Heart left ventricle (tissue), 16 donors: ENCODE data around the gene PLA2G6. TPM values are rescaled to one million over a fixed set of nuclear protein-coding genes. Genes with fewer than 3 reads are reported as not detected.

Source experiments
- ATAC-seq, 4 donors: fragments of 200-7000 bp; cut with Tn5 transposase; one replicate each; pipeline ENCODE4 v1.9.1; 2020 to 2022; ENCODE audit warnings: moderate library complexity in 4 of 4, mild to moderate bottlenecking in 3 of 4, moderate number of reproducible peaks in 1 of 4
- DNase-seq, 5 donors: peaks; one replicate each; pipeline ENCODE4 v3.0.0-alpha.2; 2020
- H3K27ac ChIP-seq, 12 donors: fragments of 200-600 bp; sonication (generic) in 4 of 12; one replicate each; pipeline versions ENCODE4 v1.5.0 to v1.8.0; 2016 to 2022; ENCODE audit warnings: mild to moderate bottlenecking in 2 of 12
- H3K27me3 ChIP-seq, 9 donors: fragments of 200-600 bp; sonication (generic) in 2 of 9; one replicate each; pipeline versions ENCODE4 v1.5.1 to v1.8.0; 2016 to 2022; ENCODE audit warnings: mild to moderate bottlenecking in 3 of 9
- H3K36me3 ChIP-seq, 9 donors: fragments of 200-600 bp; sonication (generic) in 2 of 9; one replicate each; pipeline versions ENCODE4 v1.5.0 to v1.8.0; 2018 to 2022; ENCODE audit warnings: mild to moderate bottlenecking in 2 of 9
- H3K4me1 ChIP-seq, 12 donors: fragments of 200-600 bp; sonication (generic) in 4 of 12; one replicate each; pipeline versions ENCODE4 v1.5.0 to v1.8.0; 2016 to 2022; ENCODE audit warnings: mild to moderate bottlenecking in 3 of 12
- H3K4me3 ChIP-seq, 12 donors: fragments of 200-600 bp; sonication (generic) in 4 of 12; one replicate each; pipeline versions ENCODE4 v1.5.0 to v1.8.0; 2017 to 2022; ENCODE audit warnings: mild to moderate bottlenecking in 9 of 12, moderate library complexity in 4 of 12
- H3K9me3 ChIP-seq, 12 donors: fragments of 200-600 bp; sonication (generic) in 4 of 12; one replicate each; pipeline versions ENCODE4 v1.5.0 to v1.8.0; 2016 to 2022; ENCODE audit warnings: mild to moderate bottlenecking in 1 of 12
- CTCF ChIP-seq, 12 donors: fragments of 200-600 bp; sonication (generic) in 4 of 12; IDR thresholded peaks; one replicate each; pipeline versions ENCODE4 v1.5.0 to v1.8.0; 2018 to 2022; ENCODE audit warnings: antibody characterized with exemption in 12 of 12, mild to moderate bottlenecking in 5 of 12
- POLR2A ChIP-seq, 2 donors: fragments of 450-650 bp; IDR thresholded peaks; one replicate each; pipeline ENCODE4 v1.6.1; 2017; ENCODE audit warnings: antibody characterized with exemption in 2 of 2, mild to moderate bottlenecking in 2 of 2, moderate library complexity in 2 of 2
- WGBS, 4 donors: extraction: QIAGEN DNeasy Blood & Tissue Kit in 2 of 4; methylation state at CpG; one replicate each; pipeline versions ENCODE4 v1.1.5 to v1.1.7; 2013 to 2018; 5-methylcytosine and 5-hydroxymethylcytosine counted together
- intact Hi-C, 10 donors: fragments of 100-400 bp; cut with DNase I; formaldehyde crosslinking; loops; one replicate each; pipeline versions ENCODE4 v1.11.1 to v1.14.2; 2022
- polyA plus RNA-seq, 2 donors: library from polyadenylated mRNA; stranded (reverse); fragments of 200-250 nt; gene quantifications; one replicate each; pipeline ENCODE4 v1.2.3, GENCODE V29; 2013
- total RNA-seq, 9 donors: library from RNA; depleted of rRNA in 2 of 9; stranded (reverse); fragments of >200 nt in 2 of 9; fragmentation: NEBNext Ultra II Directional in 3 of 9; extraction: Animal tissue kit (Norgen Biotek cat#: 25700) in 3 of 9; gene quantifications; one replicate each; pipeline versions ENCODE4 v1.1.0 to v1.2.4, GENCODE V29; 2016 to 2023
- donor health status: ischemic (EF 13 %, LVEDD 7.1; RV severe dilation, severe dysfunction).
- donor health status: healthy with polysubstance abuse.
- donor health status: DM: no; HTN: yes; CAD: no.
- donor health status: DM: no; HTN: no; CAD: no.
- donor health status: ischemic (EF 25% LVEDD 6.9; RV normal size, moderate dysfunction).
- donor health status: ischemic (EF 25% LVEDD 5.7; RV mildly dilated, moderate dysfunction).
- donor health status: healthy.
- donor health status: DM: yes; HTN: yes; CAD: no.
- donor health status: ischemic (EF 35%, LVEDD 5.7; RV mildly dilated, moderate dysfunction).
- donor health status: nonischemic (EF 11% LVEDD 7.7; RV severe dilation, severe dysfunction).
- donor health status: DM: yes; HTN: yes; CAD: no.
- donor health status: PGD.
- donor health status: ischemic (EF 29% LVEDD 5.4; RV normal size, mild dysfunction).
- donor health status: nonischemic (EF 23%, LVEDD 6.1; RV moderate dilation, normal function).

The PLA2G6 gene
- total and polyA plus RNA-seq, 11 donors: 4.9 to 17.9 (median 11.0) TPM

DNA sequence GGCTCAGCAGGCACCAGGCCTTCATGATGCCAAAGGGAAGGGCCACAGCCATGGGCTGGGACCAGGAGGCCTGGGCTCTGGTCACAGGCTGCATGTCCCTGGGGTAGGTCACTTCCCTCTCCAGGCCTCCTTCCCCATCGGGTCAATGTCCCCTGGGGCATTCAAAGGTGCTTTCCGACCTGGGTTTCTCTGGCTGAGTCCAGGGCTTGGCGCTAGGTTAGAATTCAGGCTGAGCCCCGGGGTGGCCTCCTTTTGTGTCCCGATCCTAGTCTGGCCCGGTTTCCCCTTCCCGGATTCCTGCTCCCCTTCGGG lies 32.3 kb upstream of the PLA2G6 start:
- 38 to 52% (median 42%) methylated on average over 6 to 8 of the region's 8 CpGs for WGBS, 4 donors
- DNase-seq (no peak), ATAC-seq (no peak)
- Histone ChIP-seq H3K27ac (peak overlapping the region in 1 of 12 donors; percentile 38), H3K9me3 (no peaks in the 10 kb centered on the region), H3K4me1 (peaks cover 4 to 38% (median 18%) of the 10 kb centered on the region in 12 donors), H3K4me3 (peak overlapping the region in 3 of 12 donors; percentile 10 to 35 (median 29)), H3K27me3 (no peaks in the 10 kb centered on the region), H3K36me3 (peaks cover 0 to 6% (median 0%) of the 10 kb centered on the region in 9 donors)
- TF ChIP-seq POLR2A (IDR thresholded peaks at IDR 0.05): no peak
- TF ChIP-seq CTCF (IDR thresholded peaks at IDR 0.05): no peak
- intact Hi-C loops: no loop called here

GRCh38 chr22:38213319-38213989 lies 31.8 kb upstream of the PLA2G6 start:
- no peak for TF ChIP-seq POLR2A (IDR thresholded peaks at IDR 0.05)
- H3K4me1 ChIP-seq: peaks cover 0 to 33% (median 13%) of the 10 kb centered on the region in 12 donors
- no peak overlapping the region for H3K4me3 ChIP-seq
- DNase-seq (no peak), ATAC-seq (no peak)
- H3K27me3 ChIP-seq: no peaks in the 10 kb centered on the region
- 87 to 95% (median 93%) methylated on average over 6 of the region's 6 CpGs for WGBS, 4 donors
- intact Hi-C loops: no loop called here
- H3K27ac ChIP-seq: no peak overlapping the region
- H3K9me3 ChIP-seq: no peaks in the 10 kb centered on the region
- H3K36me3 ChIP-seq: peaks cover 0 to 6% (median 0%) of the 10 kb centered on the region in 9 donors

DNA sequence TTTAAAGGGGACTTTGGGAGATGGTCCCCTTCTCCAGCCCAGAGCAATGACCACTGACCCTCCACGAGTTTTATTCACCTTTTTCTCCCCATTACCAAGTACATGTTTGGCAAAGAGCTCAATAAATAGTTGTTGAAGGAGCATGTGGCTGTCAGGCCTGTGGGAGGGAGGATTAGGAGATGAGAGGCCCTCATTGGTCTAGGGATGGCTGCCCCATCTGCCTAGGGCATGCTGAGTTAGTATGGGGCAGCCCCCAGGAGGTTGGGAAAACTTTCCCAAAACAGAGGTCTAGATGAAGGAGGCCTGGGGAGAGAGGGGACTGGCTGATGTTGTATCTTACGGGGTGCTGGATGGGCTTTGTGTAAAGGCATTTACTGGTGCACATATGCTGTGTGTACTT lies 30.8 kb upstream of the PLA2G6 start:
- H3K27me3 ChIP-seq: no peaks in the 10 kb centered on the region
- no peak overlapping the region for H3K27ac ChIP-seq
- ATAC-seq (no peak), DNase-seq (no peak)
- H3K4me1 ChIP-seq: peaks cover 0 to 25% (median 6%) of the 10 kb centered on the region in 12 donors
- no peak overlapping the region for H3K4me3 ChIP-seq
- 76 to 93% (median 82%) methylated on average over 2 of the region's 2 CpGs for WGBS, 4 donors
- H3K9me3 ChIP-seq: no peaks in the 10 kb centered on the region
- H3K36me3 ChIP-seq: peaks cover 0 to 6% (median 0%) of the 10 kb centered on the region in 9 donors
- intact Hi-C loops: no loop called here
- TF ChIP-seq POLR2A (IDR thresholded peaks at IDR 0.05): no peak
- no peak for TF ChIP-seq CTCF (IDR thresholded peaks at IDR 0.05)

DNA sequence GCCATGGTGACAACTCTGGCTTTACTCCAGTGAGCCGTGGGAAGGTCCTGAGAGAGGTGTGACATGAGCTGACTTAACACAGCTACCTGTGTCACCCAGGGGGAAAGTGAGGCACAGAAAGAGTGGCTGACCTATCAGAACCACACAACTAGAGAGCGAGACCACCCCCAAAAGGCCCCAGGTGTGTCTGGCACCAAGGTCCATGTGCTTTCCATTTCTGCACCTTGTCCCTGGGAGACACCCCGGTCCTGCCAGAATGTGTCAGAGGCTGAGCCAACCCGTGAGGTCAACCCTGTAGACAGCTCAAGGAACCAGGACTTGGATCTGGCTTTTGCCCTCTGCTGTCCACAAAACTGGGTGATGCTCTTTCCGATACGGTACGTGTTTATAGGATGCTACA lies 29.9 kb upstream of the PLA2G6 start:
- DNase-seq: no peak
- TF ChIP-seq CTCF (IDR thresholded peaks at IDR 0.05): no peak
- no peak for TF ChIP-seq POLR2A (IDR thresholded peaks at IDR 0.05)
- ATAC-seq: no peak
- no peak overlapping the region for H3K27ac ChIP-seq
- WGBS, 4 donors: 87 to 96% (median 94%) methylated on average over 7 of the region's 7 CpGs
- H3K4me3 ChIP-seq: no peak overlapping the region
- peaks cover 0 to 6% (median 0%) of the 10 kb centered on the region in 9 donors for H3K36me3 ChIP-seq
- intact Hi-C loops: no loop called here
- H3K9me3 ChIP-seq: no peaks in the 10 kb centered on the region
- H3K4me1 ChIP-seq: peaks cover 0 to 25% (median 6%) of the 10 kb centered on the region in 12 donors
- H3K27me3 ChIP-seq: no peaks in the 10 kb centered on the region
